ENCODE measurements around the gene FAM186B.
"Not testable (repeated sequence)": the region's sequence is repeated elsewhere in the genome, so short reads cannot be mapped to it uniquely, and the experiment has no call there.

Gene FAM186B

DNA sequence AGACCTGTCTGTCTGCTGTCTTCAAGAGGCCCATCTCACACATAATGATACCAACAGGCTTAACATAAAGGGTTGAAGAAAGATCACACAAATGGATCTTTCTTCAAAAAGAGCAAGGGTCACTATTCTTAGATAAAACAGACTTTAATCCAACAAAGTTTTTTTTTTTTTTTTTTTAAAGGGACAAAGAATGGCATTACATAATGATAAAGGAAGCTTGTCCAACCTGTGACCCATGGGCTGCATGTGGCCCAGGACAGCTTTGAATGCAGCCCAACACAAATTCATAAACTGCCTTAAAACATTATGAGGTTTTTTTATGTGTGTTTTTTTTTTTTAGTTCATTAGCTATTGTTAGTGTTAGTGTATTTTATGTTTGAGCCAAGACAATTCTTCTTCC, 6.8 kb upstream of the FAM186B start:
- H2AFZ ChIP-seq (ENCODE audit: low read depth, low read length) = no peak overlapping the region
- no peaks in the 10 kb centered on the region for H3K9me3 ChIP-seq (ENCODE audit: insufficient read depth, low read length)
- no peak overlapping the region for H3K27ac ChIP-seq (ENCODE audit: low read length)
- no peaks in the 10 kb centered on the region for H3K79me2 ChIP-seq (ENCODE audit: low read length)
- no peaks in the 10 kb centered on the region for H3K4me1 ChIP-seq (ENCODE audit: low read length)
- no peak overlapping the region for H3K9ac ChIP-seq (ENCODE audit: low read length)
- H3K4me2 ChIP-seq (ENCODE audit: low read length) = no peak overlapping the region
- no peak overlapping the region for H3K4me3 ChIP-seq (ENCODE audit: low read length)
- no peak for TF ChIP-seq EZH2phosphoT487 (IDR thresholded peaks at IDR 0.05; ENCODE audit: low read depth)
- TF ChIP-seq, protein P1, sequence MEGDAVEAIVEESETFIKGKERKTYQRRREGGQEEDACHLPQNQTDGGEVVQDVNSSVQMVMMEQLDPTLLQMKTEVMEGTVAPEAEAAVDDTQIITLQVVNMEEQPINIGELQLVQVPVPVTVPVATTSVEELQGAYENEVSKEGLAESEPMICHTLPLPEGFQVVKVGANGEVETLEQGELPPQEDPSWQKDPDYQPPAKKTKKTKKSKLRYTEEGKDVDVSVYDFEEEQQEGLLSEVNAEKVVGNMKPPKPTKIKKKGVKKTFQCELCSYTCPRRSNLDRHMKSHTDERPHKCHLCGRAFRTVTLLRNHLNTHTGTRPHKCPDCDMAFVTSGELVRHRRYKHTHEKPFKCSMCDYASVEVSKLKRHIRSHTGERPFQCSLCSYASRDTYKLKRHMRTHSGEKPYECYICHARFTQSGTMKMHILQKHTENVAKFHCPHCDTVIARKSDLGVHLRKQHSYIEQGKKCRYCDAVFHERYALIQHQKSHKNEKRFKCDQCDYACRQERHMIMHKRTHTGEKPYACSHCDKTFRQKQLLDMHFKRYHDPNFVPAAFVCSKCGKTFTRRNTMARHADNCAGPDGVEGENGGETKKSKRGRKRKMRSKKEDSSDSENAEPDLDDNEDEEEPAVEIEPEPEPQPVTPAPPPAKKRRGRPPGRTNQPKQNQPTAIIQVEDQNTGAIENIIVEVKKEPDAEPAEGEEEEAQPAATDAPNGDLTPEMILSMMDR (IDR thresholded peaks at IDR 0.05; ENCODE audit: low read depth, low read length) = no peak
- no peaks in the 10 kb centered on the region for H3K36me3 ChIP-seq (replicated peaks; ENCODE audit: low read depth, low read length)
- H3K27me3 ChIP-seq (ENCODE audit: low read depth, low read length) = no peaks in the 10 kb centered on the region; the same call in 1 of the 2 replicates
- no peaks in the 10 kb centered on the region for H4K20me1 ChIP-seq (ENCODE audit: insufficient read depth, low read length)

DNA sequence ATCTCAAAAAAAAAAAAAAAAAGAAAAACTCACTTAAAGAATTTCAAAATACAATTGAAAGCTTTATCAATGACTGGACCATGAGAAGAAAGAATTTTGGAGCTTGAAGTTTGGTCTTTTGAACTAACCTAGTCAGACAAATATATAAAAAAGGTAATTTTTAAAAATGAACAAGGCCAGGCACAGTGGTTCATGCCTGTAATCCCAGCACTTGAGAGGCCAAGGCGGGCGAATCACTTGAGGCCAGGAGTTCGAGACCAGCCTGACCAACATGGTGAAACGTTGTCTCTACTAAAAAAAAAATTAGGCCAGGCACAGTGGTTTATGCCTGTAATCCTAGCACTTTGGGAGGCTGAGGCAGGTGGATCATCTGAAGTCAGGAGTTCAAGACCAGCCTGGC, 5.3 kb upstream of the FAM186B start:
- not testable (repeated sequence) for H2AFZ ChIP-seq (ENCODE audit: low read depth, low read length)

DNA sequence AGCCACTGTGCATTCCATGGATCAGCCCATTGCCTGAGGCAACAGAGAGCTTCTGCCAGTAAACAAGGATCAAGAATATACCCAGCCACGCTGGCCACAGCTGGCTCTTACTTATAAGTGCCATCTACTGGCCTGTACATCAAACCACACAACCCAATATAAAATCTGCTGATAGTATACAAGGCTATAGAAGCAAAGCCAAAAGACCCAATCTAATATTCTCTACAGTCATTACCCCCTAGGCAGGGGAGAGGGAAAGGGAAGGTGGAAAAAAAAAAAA, 4.4 kb upstream of the FAM186B start:
- Histone ChIP-seq H3K4me3 (ENCODE audit: low read length) (no peak overlapping the region), H3K27me3 (ENCODE audit: low read depth, low read length) (no peaks in the 10 kb centered on the region), H2AFZ (ENCODE audit: low read depth, low read length) (no peak overlapping the region), H3K4me1 (ENCODE audit: low read length) (no peaks in the 10 kb centered on the region), H4K20me1 (ENCODE audit: insufficient read depth, low read length) (no peaks in the 10 kb centered on the region), H3K4me2 (ENCODE audit: low read length) (no peak overlapping the region), H3K79me2 (ENCODE audit: low read length) (no peaks in the 10 kb centered on the region), H3K9me3 (ENCODE audit: insufficient read depth, low read length) (no peaks in the 10 kb centered on the region), H3K36me3 (replicated peaks; ENCODE audit: low read depth, low read length) (no peaks in the 10 kb centered on the region), H3K27ac (ENCODE audit: low read length) (no peak overlapping the region), H3K9ac (ENCODE audit: low read length) (no peak overlapping the region)
- TF ChIP-seq, protein P1 (IDR thresholded peaks at IDR 0.05; ENCODE audit: low read depth, low read length) = 0 out of 2 replicates have a peak, but pooled peaks have one; percentile 20
- no peak for TF ChIP-seq EZH2phosphoT487 (IDR thresholded peaks at IDR 0.05; ENCODE audit: low read depth)

More for the DNA sequence above, 5.3 kb upstream of the FAM186B start:
- not testable (repeated sequence) for H3K4me3 ChIP-seq (ENCODE audit: low read length); H3K9ac ChIP-seq (ENCODE audit: low read length); H3K27me3 ChIP-seq (ENCODE audit: low read depth, low read length); H3K27ac ChIP-seq (ENCODE audit: low read length); H3K9me3 ChIP-seq (ENCODE audit: insufficient read depth, low read length); H3K4me2 ChIP-seq (ENCODE audit: low read length); H3K36me3 ChIP-seq (replicated peaks; ENCODE audit: low read depth, low read length); H3K79me2 ChIP-seq (ENCODE audit: low read length); H4K20me1 ChIP-seq (ENCODE audit: insufficient read depth, low read length); H3K4me1 ChIP-seq (ENCODE audit: low read length)

DNA sequence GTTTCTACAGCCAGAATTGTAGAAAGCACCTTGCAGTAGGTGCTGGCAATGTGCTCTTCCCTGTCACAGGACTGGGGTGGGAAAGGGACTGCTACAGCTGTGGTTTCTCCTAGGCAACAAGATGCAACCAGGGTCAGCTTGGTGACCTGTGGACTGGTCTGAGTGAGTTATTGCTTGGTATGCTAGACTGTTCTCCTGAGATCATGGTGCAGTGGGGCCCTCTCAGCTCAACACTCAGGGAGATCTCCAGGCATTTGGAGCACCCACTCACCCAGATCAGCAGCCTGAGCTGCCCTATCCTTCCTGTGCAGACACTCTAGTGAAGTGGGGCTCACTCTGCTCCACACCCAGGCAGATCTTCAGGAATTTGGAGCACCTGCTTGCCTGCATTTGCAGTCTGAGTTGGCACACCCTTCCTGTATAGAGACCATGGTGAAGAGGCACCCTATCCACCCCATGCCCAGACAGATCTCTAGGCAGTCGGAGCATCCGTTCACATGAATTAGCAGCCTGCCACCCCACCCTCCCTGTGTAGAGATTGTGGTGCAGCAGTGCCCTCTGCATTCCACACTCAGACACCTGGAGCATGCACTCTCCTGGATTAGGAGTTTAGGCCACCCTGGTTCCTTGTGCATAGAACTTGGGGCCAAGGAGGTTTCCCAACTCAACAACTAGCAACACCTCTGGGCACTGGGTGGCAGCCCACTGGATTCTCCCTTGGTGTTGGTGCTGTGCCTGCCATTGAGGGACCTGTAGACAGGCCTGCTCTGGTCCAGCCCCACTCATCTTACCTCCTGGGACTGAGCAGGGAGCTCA, 3.8 kb upstream of the FAM186B start:
- no peaks in the 10 kb centered on the region for H3K79me2 ChIP-seq (ENCODE audit: low read length)

More for the DNA sequence above, 3.8 kb upstream of the FAM186B start:
- TF ChIP-seq, protein P1 (IDR thresholded peaks at IDR 0.05; ENCODE audit: low read depth, low read length) = no peak
- no peak for TF ChIP-seq EZH2phosphoT487 (IDR thresholded peaks at IDR 0.05; ENCODE audit: low read depth)
- Histone ChIP-seq H3K9ac (ENCODE audit: low read length) (no peak overlapping the region), H3K9me3 (ENCODE audit: insufficient read depth, low read length) (no peaks in the 10 kb centered on the region), H4K20me1 (ENCODE audit: insufficient read depth, low read length) (no peaks in the 10 kb centered on the region), H3K4me2 (ENCODE audit: low read length) (no peak overlapping the region), H3K36me3 (replicated peaks; ENCODE audit: low read depth, low read length) (no peaks in the 10 kb centered on the region), H3K27ac (ENCODE audit: low read length) (no peak overlapping the region), H3K4me3 (ENCODE audit: low read length) (no peak overlapping the region), H2AFZ (ENCODE audit: low read depth, low read length) (no peak overlapping the region), H3K4me1 (ENCODE audit: low read length) (no peaks in the 10 kb centered on the region), H3K27me3 (ENCODE audit: low read depth, low read length) (no peaks in the 10 kb centered on the region)
